CD14-positive monocyte (primary cell): Measurements from ENCODE around the gene TNKS1BP1. TPM values are rescaled to one million over a fixed set of nuclear protein-coding genes. Genes with fewer than 3 reads are reported as not detected.

Source experiments
- DNase-seq, 3 donors: peaks; one replicate each; pipeline ENCODE4 v3.0.0-alpha.2; 2011 to 2022
- H2AFZ ChIP-seq: 2 replicates; pipeline ENCODE4 v1.6.0; 2012; ENCODE audit warnings: mild to moderate bottlenecking, low read depth, low read length, inconsistent platforms; ENCODE audit not compliant: insufficient read depth, poor library complexity, severe bottlenecking
- H3K27ac ChIP-seq, 2 donors: 1 replicate in 1 of 2; 2 replicates in 1 of 2; pipeline ENCODE4 v1.5.1; 2012 to 2013; ENCODE audit warnings: low read length in 2 of 2, control low read depth in 1 of 2, inconsistent platforms in 1 of 2, low read depth in 1 of 2, mild to moderate bottlenecking in 1 of 2
- H3K27me3 ChIP-seq, 2 donors: one replicate each; pipeline versions ENCODE4 v1.6.0 to v1.6.1; 2011 to 2013; ENCODE audit warnings: low read length in 2 of 2; ENCODE audit not compliant: control insufficient read depth in 2 of 2, insufficient read depth in 2 of 2
- H3K36me3 ChIP-seq, 2 donors: replicated peaks in 1 of 2; 1 replicate in 1 of 2; 2 replicates in 1 of 2; pipeline versions ENCODE4 v1.5.1 to v1.6.1; 2012 to 2013; ENCODE audit warnings: low read length in 2 of 2, control low read depth in 1 of 2, inconsistent platforms in 1 of 2, mild to moderate bottlenecking in 1 of 2; ENCODE audit not compliant: insufficient read depth in 2 of 2, control insufficient read depth in 1 of 2
- H3K4me1 ChIP-seq, 2 donors: 1 replicate in 1 of 2; 2 replicates in 1 of 2; pipeline versions ENCODE4 v1.5.1 to v1.6.1; 2012 to 2013; ENCODE audit warnings: low read length in 2 of 2, control low read depth in 1 of 2, inconsistent platforms in 1 of 2, mild to moderate bottlenecking in 1 of 2, moderate library complexity in 1 of 2; ENCODE audit not compliant: insufficient read depth in 2 of 2, control insufficient read depth in 1 of 2
- H3K4me2 ChIP-seq: replicated peaks from 2 replicates; pipeline ENCODE3; 2012; ENCODE audit warnings: low read length, moderate library complexity, mild to moderate bottlenecking; ENCODE audit not compliant: poor library complexity, severe bottlenecking; ENCODE audit errors: extremely low read depth
- H3K4me3 ChIP-seq, 3 experiments: fragments of 200-600 bp in 1 of 3; sonication (generic) in 1 of 3; replicated peaks in 1 of 3; 1 replicate in 2 of 3; 2 replicates in 1 of 3; pipeline ENCODE4 v1.5.1; 2011 to 2013; ENCODE audit warnings: low read length in 3 of 3, mild to moderate bottlenecking in 3 of 3, control low read depth in 2 of 3, low read depth in 2 of 3, inconsistent platforms in 1 of 3, moderate library complexity in 1 of 3
- H3K79me2 ChIP-seq: 2 replicates; pipeline ENCODE4 v1.6.0; 2012; ENCODE audit warnings: mild to moderate bottlenecking, control low read depth, inconsistent platforms, low read length, moderate library complexity; ENCODE audit not compliant: insufficient read depth
- H3K9ac ChIP-seq: 2 replicates; pipeline ENCODE4 v1.6.0; 2017; ENCODE audit warnings: low read length, mild to moderate bottlenecking; ENCODE audit not compliant: insufficient read depth, poor library complexity, severe bottlenecking
- H3K9me3 ChIP-seq, 2 donors: replicated peaks in 1 of 2; 1 replicate in 1 of 2; 2 replicates in 1 of 2; pipeline versions ENCODE4 v1.5.1 to v1.6.1; 2012 to 2013; ENCODE audit warnings: low read length in 2 of 2, control low read depth in 1 of 2; ENCODE audit not compliant: control insufficient read depth in 1 of 2, insufficient read depth in 1 of 2
- H4K20me1 ChIP-seq: 2 replicates; pipeline ENCODE4 v1.6.0; 2012; ENCODE audit warnings: mild to moderate bottlenecking, low read length, control low read depth, moderate library complexity; ENCODE audit not compliant: insufficient read depth
- H3K27ac Mint-ChIP-seq, 7 donors: one replicate each; pipeline ENCODE4 v1.8.0; 2020; ENCODE audit warnings: mild to moderate bottlenecking in 7 of 7, mixed read lengths in 7 of 7, moderate library complexity in 6 of 7, inconsistent platforms in 2 of 7
- H3K27me3 Mint-ChIP-seq, 3 donors: one replicate each; pipeline ENCODE4 v1.8.0; 2021 to 2022; ENCODE audit warnings: low read depth in 3 of 3, mild to moderate bottlenecking in 3 of 3, mixed read lengths in 3 of 3, moderate library complexity in 3 of 3, inconsistent platforms in 1 of 3
- H3K36me3 Mint-ChIP-seq, 2 donors: one replicate each; pipeline ENCODE4 v1.8.0; 2020; ENCODE audit warnings: mixed read lengths in 2 of 2, inconsistent platforms in 1 of 2, mild to moderate bottlenecking in 1 of 2
- H3K4me1 Mint-ChIP-seq: one replicate; pipeline ENCODE4 v1.8.0; 2020; ENCODE audit warnings: mild to moderate bottlenecking, mixed read lengths
- H3K4me3 Mint-ChIP-seq, 2 donors: one replicate each; pipeline ENCODE4 v1.8.0; 2020; ENCODE audit warnings: mild to moderate bottlenecking in 2 of 2, mixed read lengths in 2 of 2, moderate library complexity in 1 of 2
- H3K9me3 Mint-ChIP-seq, 7 donors: one replicate each; pipeline ENCODE4 v1.8.0; 2020 to 2022; ENCODE audit warnings: mixed read lengths in 7 of 7, mild to moderate bottlenecking in 6 of 7, moderate library complexity in 6 of 7, inconsistent platforms in 2 of 7
- CTCF ChIP-seq: fragments of 200-600 bp; IDR thresholded peaks from one replicate; pipeline ENCODE4 v1.8.0; 2022; ENCODE audit warnings: antibody characterized with exemption, mild to moderate bottlenecking
- WGBS: methylation state at CpG from one replicate; pipeline ENCODE4 v1.1.5; 2013; ENCODE audit warnings: missing lambda C conversion rate; ENCODE audit not compliant: insufficient coverage; 5-methylcytosine and 5-hydroxymethylcytosine counted together
- intact Hi-C, 2 donors: fragments of 100-400 bp; cut with micrococcal nuclease; formaldehyde crosslinking; loops; one replicate each; pipeline versions ENCODE4 v1.15.0 to v1.15.1; 2023
- polyA plus RNA-seq, 3 donors: library from polyadenylated mRNA; depleted of rRNA in 1 of 3; unstranded in 2 of 3; stranded (reverse) in 1 of 3; fragments of 300-500 nt in 2 of 3; fragments of >200 nt in 1 of 3; fragmentation: Illumina TruSeq in 2 of 3; gene quantifications; 1 replicate in 2 of 3; 2 replicates in 1 of 3; pipeline ENCODE4 v1.2.3, GENCODE V29; 2012 to 2021

The TNKS1BP1 gene
- polyA plus RNA-seq, 3 donors: 0.29 to 1.2 (median 0.50) TPM

GRCh38 chr11:57368106-57368844 is 43.5 kb upstream of the TNKS1BP1 start:
- Mint-ChIP-seq H3K27me3 (peaks cover 2 to 6% (median 5%) of the 10 kb centered on the region in 3 donors), H3K36me3 (no peaks in the 10 kb centered on the region), H3K4me1 (peaks cover 8% of the 10 kb centered on the region), H3K4me3 (no peak overlapping the region), H3K27ac (peak overlapping the region in 2 of 7 donors; percentile 1 to 13), H3K9me3 (peaks cover 0 to 10% (median 0%) of the 10 kb centered on the region in 7 donors)
- H4K20me1 ChIP-seq: no peaks in the 10 kb centered on the region
- H3K36me3 ChIP-seq: no peaks in the 10 kb centered on the region
- H3K79me2 ChIP-seq: no peaks in the 10 kb centered on the region
- no peak overlapping the region for H3K27ac ChIP-seq
- 42% methylated on average over 11 of the region's 19 CpGs for WGBS
- TF ChIP-seq CTCF: no peak
- peaks cover 7 to 8% of the 10 kb centered on the region in 2 donors for H3K4me1 ChIP-seq
- H3K9me3 ChIP-seq: no peaks in the 10 kb centered on the region
- intact Hi-C loops: no loop called here
- H2AFZ ChIP-seq: no peak overlapping the region
- no peak overlapping the region for H3K4me3 ChIP-seq
- peak in 2 of 3 donors; percentile 4 to 20 for DNase-seq
- no peak overlapping the region for H3K4me2 ChIP-seq
- H3K27me3 ChIP-seq: no peaks in the 10 kb centered on the region
- no peak overlapping the region for H3K9ac ChIP-seq

- Histone ChIP-seq H3K9ac (no peak overlapping the region), H3K27ac (no peak overlapping the region), H3K4me1 (peaks cover 7 to 8% of the 10 kb centered on the region in 2 donors), H3K4me2 (no peak overlapping the region), H2AFZ (no peak overlapping the region), H3K36me3 (no peaks in the 10 kb centered on the region), H3K9me3 (no peaks in the 10 kb centered on the region), H3K79me2 (no peaks in the 10 kb centered on the region), H4K20me1 (no peaks in the 10 kb centered on the region), H3K4me3 (no peak overlapping the region), H3K27me3 (no peaks in the 10 kb centered on the region)
- Mint-ChIP-seq H3K27me3 (peaks cover 2 to 6% (median 5%) of the 10 kb centered on the region in 3 donors), H3K9me3 (peaks cover 0 to 12% (median 0%) of the 10 kb centered on the region in 7 donors), H3K4me1 (peaks cover 8% of the 10 kb centered on the region), H3K4me3 (no peak overlapping the region), H3K36me3 (no peaks in the 10 kb centered on the region), H3K27ac (peak overlapping the region in 1 of 7 donors; percentile 52)
- intact Hi-C loops: no loop called here
- whole genome bisulfite sequencing: 95% methylated on average over 6 of the region's 9 CpGs
- no peak for DNase-seq
- no peak for TF ChIP-seq CTCF
These were observed 40.3 kb upstream of the TNKS1BP1 start for GRCh38 chr11:57364851-57365660.
